Heart left ventricle (tissue), 13 donors: ENCODE results near the gene C4BPA.

ENCODE experiments used
- CTCF ChIP-seq, 12 donors: fragments of 200-600 bp; sonication (generic) in 4 of 12; IDR thresholded peaks; one replicate each; pipeline versions ENCODE4 v1.5.0 to v1.8.0; 2018 to 2022; ENCODE audit warnings: antibody characterized with exemption in 12 of 12, mild to moderate bottlenecking in 5 of 12
- POLR2A ChIP-seq, 2 donors: fragments of 450-650 bp; IDR thresholded peaks; one replicate each; pipeline ENCODE4 v1.6.1; 2017; ENCODE audit warnings: antibody characterized with exemption in 2 of 2, mild to moderate bottlenecking in 2 of 2, moderate library complexity in 2 of 2
- donor health status: ischemic (EF 13 %, LVEDD 7.1; RV severe dilation, severe dysfunction).
- donor health status: DM: no; HTN: yes; CAD: no.
- donor health status: DM: no; HTN: no; CAD: no.
- donor health status: ischemic (EF 25% LVEDD 6.9; RV normal size, moderate dysfunction).
- donor health status: ischemic (EF 25% LVEDD 5.7; RV mildly dilated, moderate dysfunction).
- donor health status: ischemic (EF 35%, LVEDD 5.7; RV mildly dilated, moderate dysfunction).
- donor health status: nonischemic (EF 11% LVEDD 7.7; RV severe dilation, severe dysfunction).
- donor health status: DM: yes; HTN: yes; CAD: no.
- donor health status: PGD.
- donor health status: ischemic (EF 29% LVEDD 5.4; RV normal size, mild dysfunction).
- donor health status: nonischemic (EF 23%, LVEDD 6.1; RV moderate dilation, normal function).

GRCh38 chr1:207084232-207084631 lies 19.8 kb upstream of the C4BPA start:
- TF ChIP-seq CTCF (IDR thresholded peaks at IDR 0.05): no peak
- no peak for TF ChIP-seq POLR2A (IDR thresholded peaks at IDR 0.05)
